Breast epithelium (tissue), 4 donors: ENCODE data around the gene GPBAR1. TPM values are rescaled to one million over a fixed set of nuclear protein-coding genes. Genes with fewer than 3 reads are reported as not detected.

Experiments
- DNase-seq, 2 donors: peaks; one replicate each; pipeline ENCODE4 v3.0.0-alpha.2; 2019; ENCODE audit warnings: low spot score in 2 of 2
- H3K27ac ChIP-seq, 2 donors: fragments of 200-600 bp; sonication (generic) in 1 of 2; one replicate each; pipeline ENCODE4 v1.5.1; 2016 to 2019; ENCODE audit warnings: mild to moderate bottlenecking in 1 of 2
- H3K27me3 ChIP-seq, 2 donors: fragments of 200-600 bp; sonication (generic) in 1 of 2; one replicate each; pipeline versions ENCODE4 v1.5.1 to v1.6.0; 2017 to 2019; ENCODE audit warnings: control low read depth in 1 of 2, mild to moderate bottlenecking in 1 of 2
- H3K36me3 ChIP-seq: fragments of 200-600 bp; one replicate; pipeline ENCODE4 v1.5.1; 2019
- H3K4me1 ChIP-seq, 2 donors: fragments of 200-600 bp; sonication (generic); one replicate each; pipeline ENCODE4 v1.5.1; 2016 to 2019; ENCODE audit warnings: control low read depth in 1 of 2
- H3K4me3 ChIP-seq, 3 donors: fragments of 200-600 bp; sonication (generic); 1 replicate in 2 of 3; 2 replicates in 1 of 3; pipeline ENCODE4 v1.5.1; 2016 to 2019; ENCODE audit warnings: mild to moderate bottlenecking in 3 of 3, moderate library complexity in 2 of 3
- H3K9me3 ChIP-seq, 2 donors: fragments of 200-600 bp; sonication (generic) in 1 of 2; one replicate each; pipeline ENCODE4 v1.5.1; 2016 to 2019; ENCODE audit warnings: control low read depth in 1 of 2
- CTCF ChIP-seq, 3 donors: fragments of 450-650 bp; IDR thresholded peaks; one replicate each; pipeline ENCODE4 v1.5.1; 2016 to 2017; ENCODE audit warnings: antibody characterized with exemption in 3 of 3, mild to moderate bottlenecking in 3 of 3, moderate library complexity in 3 of 3
- POLR2A ChIP-seq: fragments of 450-650 bp; IDR thresholded peaks from one replicate; pipeline ENCODE4 v1.6.1; 2016; ENCODE audit warnings: antibody characterized with exemption, mild to moderate bottlenecking, moderate library complexity
- POLR2AphosphoS5 ChIP-seq, 3 donors: sonication (generic); formaldehyde crosslinking; IDR thresholded peaks; one replicate each; pipeline ENCODE4 v1.6.1; 2017; ENCODE audit warnings: antibody characterized with exemption in 3 of 3
- intact Hi-C: fragments of 100-400 bp; cut with DNase I; formaldehyde crosslinking; loops from one replicate; pipeline ENCODE4 v1.15.1; 2023; ENCODE audit warnings: low total_unique reads
- total RNA-seq, 3 donors: library from RNA; depleted of rRNA; stranded (reverse); fragments of >200 nt; gene quantifications; one replicate each; pipeline ENCODE4 v1.1.0, GENCODE V29; 2016

The GPBAR1 gene
- total RNA-seq, 3 donors from 2014 or later, result 5.2 to 22.2 (median 8.5) TPM

- H3K27ac ChIP-seq, result peak overlapping the region; percentile 23
- H3K9me3 ChIP-seq, result no peaks in the 10 kb centered on the region
- no peaks in the 10 kb centered on the region for H3K36me3 ChIP-seq
- intact Hi-C loops, result no loop called here
- H3K27me3 ChIP-seq, result no peaks in the 10 kb centered on the region
- no peak for DNase-seq
- TF ChIP-seq POLR2AphosphoS5 (IDR thresholded peaks at IDR 0.05) (no peak), CTCF (IDR thresholded peaks at IDR 0.05) (no peak)
- H3K4me1 ChIP-seq, result no peaks in the 10 kb centered on the region
- no peak overlapping the region for H3K4me3 ChIP-seq
Observed at GRCh38 chr2:218229851-218230250, 31.0 kb upstream of the GPBAR1 start.

DNA sequence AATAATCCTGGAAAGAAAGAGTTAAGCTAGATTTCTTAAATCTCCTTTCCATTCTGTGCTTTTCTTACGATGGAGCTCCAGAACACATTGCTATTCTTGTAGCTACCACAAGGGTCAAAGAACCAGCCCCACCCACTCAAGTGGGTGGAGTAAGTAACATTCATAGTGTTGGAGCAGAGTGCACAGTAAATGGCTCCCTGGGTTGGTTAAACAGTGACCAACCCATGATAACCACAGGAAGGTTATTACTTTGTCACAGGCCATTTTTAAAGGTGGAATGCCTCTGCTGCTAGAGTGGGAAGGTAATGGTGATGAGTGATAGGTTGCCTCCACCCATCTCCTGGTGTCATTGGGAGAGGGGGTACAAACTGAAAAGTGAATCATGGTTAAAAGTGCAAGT, 29.9 kb upstream of the GPBAR1 start:
- H3K36me3 ChIP-seq, result no peaks in the 10 kb centered on the region
- intact Hi-C loops, result no loop called here
- H3K27ac ChIP-seq, result no peak overlapping the region

GRCh38 chr2:218233543-218233942, 27.3 kb upstream of the GPBAR1 start:
- intact Hi-C loops, result no loop called here
- Histone ChIP-seq H3K27ac (no peak overlapping the region), H3K4me1 (no peaks in the 10 kb centered on the region), H3K9me3 (no peaks in the 10 kb centered on the region), H3K4me3 (no peak overlapping the region), H3K27me3 (no peaks in the 10 kb centered on the region), H3K36me3 (no peaks in the 10 kb centered on the region)
- no peak for TF ChIP-seq CTCF (IDR thresholded peaks at IDR 0.05)
- no peak for TF ChIP-seq POLR2AphosphoS5 (IDR thresholded peaks at IDR 0.05)
- no peak for TF ChIP-seq POLR2A
- DNase-seq, result no peak

More for the DNA sequence above, 29.9 kb upstream of the GPBAR1 start:
- no peak for DNase-seq
- Histone ChIP-seq H3K27me3 (no peaks in the 10 kb centered on the region), H3K9me3 (no peaks in the 10 kb centered on the region), H3K4me3 (no peak overlapping the region), H3K4me1 (no peaks in the 10 kb centered on the region)
- no peak for TF ChIP-seq POLR2AphosphoS5 (IDR thresholded peaks at IDR 0.05)

DNA sequence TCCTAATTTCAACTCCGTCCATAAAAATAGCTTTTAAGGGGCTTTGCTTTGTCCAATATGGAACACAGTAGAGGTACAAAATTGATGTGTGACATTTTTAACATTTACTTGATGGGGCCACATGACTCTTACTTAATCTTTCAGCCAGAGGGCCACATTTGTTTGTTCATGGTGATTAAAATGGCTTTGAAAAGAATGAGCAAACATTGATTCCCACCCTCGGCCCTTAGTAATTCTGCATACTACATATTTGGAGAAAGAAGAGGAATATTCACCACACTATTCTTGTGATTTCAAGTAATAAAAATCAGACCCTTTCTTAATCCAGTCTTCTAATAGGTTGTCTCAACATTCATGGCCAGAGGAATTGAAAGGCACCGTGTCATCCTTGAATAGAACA, 26.3 kb upstream of the GPBAR1 start:
- DNase-seq, result no peak
- TF ChIP-seq POLR2A (no peak), POLR2AphosphoS5 (IDR thresholded peaks at IDR 0.05) (no peak), CTCF (IDR thresholded peaks at IDR 0.05) (no peak)
- Histone ChIP-seq H3K27me3 (no peaks in the 10 kb centered on the region), H3K9me3 (no peaks in the 10 kb centered on the region), H3K27ac (no peak overlapping the region), H3K4me3 (no peak overlapping the region), H3K36me3 (no peaks in the 10 kb centered on the region), H3K4me1 (no peaks in the 10 kb centered on the region)
- intact Hi-C loops, result no loop called here

GRCh38 chr2:218235017-218235416, 25.8 kb upstream of the GPBAR1 start:
- DNase-seq, result no peak
- Histone ChIP-seq H3K36me3 (no peaks in the 10 kb centered on the region), H3K4me1 (no peaks in the 10 kb centered on the region), H3K9me3 (no peaks in the 10 kb centered on the region), H3K4me3 (no peak overlapping the region), H3K27ac (no peak overlapping the region), H3K27me3 (no peaks in the 10 kb centered on the region)
- no peak for TF ChIP-seq CTCF (IDR thresholded peaks at IDR 0.05)
- no peak for TF ChIP-seq POLR2AphosphoS5 (IDR thresholded peaks at IDR 0.05)
- no peak for TF ChIP-seq POLR2A
- intact Hi-C loops, result no loop called here

- no peak for DNase-seq
- no peak overlapping the region for H3K27ac ChIP-seq
- H3K4me3 ChIP-seq, result no peak overlapping the region
- no peaks in the 10 kb centered on the region for H3K27me3 ChIP-seq
- TF ChIP-seq POLR2A (no peak), POLR2AphosphoS5 (IDR thresholded peaks at IDR 0.05) (no peak)
- no peaks in the 10 kb centered on the region for H3K36me3 ChIP-seq
- intact Hi-C loops, result loop anchor here (1.0 kb wide), 1 partner anchor 20 kb away; the partner anchor contains the start of gene ARPC2
- no peaks in the 10 kb centered on the region for H3K4me1 ChIP-seq
- no peaks in the 10 kb centered on the region for H3K9me3 ChIP-seq
Observed at GRCh38 chr2:218236829-218237228, 24.0 kb upstream of the GPBAR1 start.
